Neural progenitor cell (in vitro differentiated cells): ENCODE data around the gene OR2AT4.

Source experiments
- CTCF ChIP-seq: fragments of 200-600 bp; sonication (generic); IDR thresholded peaks from 2 replicates; pipeline ENCODE4 v1.5.1; 2017; ENCODE audit warnings: antibody characterized with exemption, mild to moderate bottlenecking
- EZH2 ChIP-seq: fragments of 200-600 bp; sonication (generic); IDR thresholded peaks from 2 replicates; pipeline ENCODE4 v1.6.1; 2017; ENCODE audit warnings: antibody characterized with exemption, mild to moderate bottlenecking, moderate library complexity

- TF ChIP-seq EZH2, result no peak
- TF ChIP-seq CTCF, result no peak
These were observed 37.4 kb downstream of the OR2AT4 start for GRCh38 chr11:75059299-75059698.
